Left ventricle myocardium inferior (tissue), 1 donor: ENCODE measurements around the gene ANXA5. TPM values are rescaled to one million over a fixed set of nuclear protein-coding genes. Genes with fewer than 3 reads are reported as not detected.

ENCODE experiments used
- DNase-seq: peaks from one replicate; pipeline ENCODE4 v3.0.0-alpha.2; 2020
- H3K27ac ChIP-seq: fragments of 200-600 bp; replicated peaks from 2 replicates; pipeline ENCODE4 v1.8.0; 2021
- H3K27me3 ChIP-seq: fragments of 200-600 bp; 2 replicates; pipeline ENCODE4 v1.8.0; 2021; ENCODE audit warnings: low read depth
- H3K36me3 ChIP-seq: fragments of 200-600 bp; 2 replicates; pipeline ENCODE4 v1.8.0; 2021
- H3K4me1 ChIP-seq: fragments of 200-600 bp; 2 replicates; pipeline ENCODE4 v1.8.0; 2021
- H3K4me3 ChIP-seq: fragments of 200-600 bp; 2 replicates; pipeline ENCODE4 v1.8.0; 2021; ENCODE audit warnings: mild to moderate bottlenecking, moderate library complexity
- H3K9me3 ChIP-seq: fragments of 200-600 bp; replicated peaks from 2 replicates; pipeline ENCODE4 v1.8.0; 2021
- CTCF ChIP-seq: fragments of 200-600 bp; IDR thresholded peaks from 2 replicates; pipeline ENCODE4 v1.8.0; 2021; ENCODE audit warnings: antibody characterized with exemption, mild to moderate bottlenecking, borderline replicate concordance
- intact Hi-C: fragments of 100-400 bp; cut with micrococcal nuclease; formaldehyde crosslinking; loops from one replicate; pipeline ENCODE4 v1.11.0; 2022
- total RNA-seq: library from RNA; stranded (reverse); fragmentation: NEBNext Ultra II Directional; extraction: Animal tissue kit (Norgen Biotek cat#: 25700); gene quantifications from one replicate; pipeline ENCODE4 v1.2.1, GENCODE V29; 2021
- donor health status: DM: no; HTN: yes; CAD: no; lungs with severe emphysema.

The ANXA5 gene
- total RNA-seq, 1 donor from 2014 or later, result 99.7 TPM

GRCh38 chr4:121688261-121688660, 8.5 kb downstream of the ANXA5 start:
- no peak for TF ChIP-seq CTCF
- no peaks in the 10 kb centered on the region for H3K27me3 ChIP-seq
- DNase-seq, result no peak
- H3K4me3 ChIP-seq, result no peak overlapping the region
- H3K4me1 ChIP-seq, result peaks cover 65% of the 10 kb centered on the region
- no peaks in the 10 kb centered on the region for H3K9me3 ChIP-seq
- intact Hi-C loops, result no loop called here
- H3K36me3 ChIP-seq, result peaks cover 35% of the 10 kb centered on the region
- no peak overlapping the region for H3K27ac ChIP-seq

GRCh38 chr4:121686255-121686654, 10.5 kb downstream of the ANXA5 start:
- Histone ChIP-seq H3K9me3 (no peaks in the 10 kb centered on the region), H3K36me3 (peaks cover 55% of the 10 kb centered on the region), H3K27ac (no peak overlapping the region), H3K4me3 (no peak overlapping the region), H3K27me3 (no peaks in the 10 kb centered on the region), H3K4me1 (peaks cover 45% of the 10 kb centered on the region)
- intact Hi-C loops, result no loop called here
- DNase-seq, result no peak
- TF ChIP-seq CTCF, result no peak

- intact Hi-C loops, result no loop called here
Measured at GRCh38 chr4:121685257-121685656, 11.5 kb downstream of the ANXA5 start.

GRCh38 chr4:121684561-121684960, 12.2 kb downstream of the ANXA5 start:
- Histone ChIP-seq H3K27ac (no peak overlapping the region), H3K36me3 (peaks cover 72% of the 10 kb centered on the region), H3K4me1 (peaks cover 28% of the 10 kb centered on the region), H3K9me3 (no peaks in the 10 kb centered on the region), H3K27me3 (no peaks in the 10 kb centered on the region), H3K4me3 (no peak overlapping the region)
- intact Hi-C loops, result no loop called here
- DNase-seq, result no peak
- TF ChIP-seq CTCF, result no peak

More at GRCh38 chr4:121685257-121685656, 11.5 kb downstream of the ANXA5 start:
- no peak overlapping the region for H3K27ac ChIP-seq
- H3K4me3 ChIP-seq, result no peak overlapping the region
- no peaks in the 10 kb centered on the region for H3K9me3 ChIP-seq
- H3K36me3 ChIP-seq, result peaks cover 65% of the 10 kb centered on the region
- TF ChIP-seq CTCF, result no peak
- H3K4me1 ChIP-seq, result peaks cover 35% of the 10 kb centered on the region
- no peaks in the 10 kb centered on the region for H3K27me3 ChIP-seq
- no peak for DNase-seq

GRCh38 chr4:121684016-121684415, 12.8 kb downstream of the ANXA5 start:
- intact Hi-C loops, result no loop called here

More at GRCh38 chr4:121684016-121684415, 12.8 kb downstream of the ANXA5 start:
- Histone ChIP-seq H3K9me3 (no peaks in the 10 kb centered on the region), H3K4me1 (peaks cover 23% of the 10 kb centered on the region), H3K36me3 (peaks cover 77% of the 10 kb centered on the region), H3K27me3 (no peaks in the 10 kb centered on the region), H3K4me3 (no peak overlapping the region), H3K27ac (no peak overlapping the region)
- no peak for TF ChIP-seq CTCF
- DNase-seq, result no peak
